NCI-H1105 (cell line): ENCODE data around the gene EGFL7.
A peak's percentile ranks its signal among the peaks of the same experiment; 100 is the strongest.
"Not testable (repeated sequence)": the region's sequence is repeated elsewhere in the genome, so short reads cannot be mapped to it uniquely, and the experiment has no call there.

Source experiments
- DNase-seq: peaks from one replicate; lab custom pipeline; 2025; lab: John Stamatoyannopoulos, UW

Gene EGFL7

GRCh38 chr9:136698635-136699246 is 36.0 kb downstream of the EGFL7 start:
- DNase-seq, result no peak

DNA sequence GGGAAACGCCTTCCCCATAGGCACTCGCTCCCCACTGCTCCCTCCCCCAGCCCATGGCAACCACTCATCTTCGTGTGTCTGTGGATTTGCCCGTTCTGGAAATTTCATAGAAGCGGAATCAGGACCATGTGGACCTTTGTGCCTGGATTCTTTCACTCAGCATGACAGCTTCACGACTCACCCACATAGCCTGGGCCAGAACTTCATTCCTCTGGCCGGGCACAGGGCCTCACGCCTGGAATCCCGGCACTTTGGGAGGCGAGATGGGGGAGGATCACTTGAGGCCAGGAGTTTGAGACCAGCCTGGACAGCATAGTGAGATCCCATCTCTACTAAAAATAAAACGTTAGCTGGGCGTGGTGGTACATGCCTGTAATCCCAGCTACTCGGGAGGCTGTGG is 37.6 kb downstream of the EGFL7 start:
- DNase-seq, result no peak

- DNase-seq, result no peak
Observed at GRCh38 chr9:136700959-136701667, 38.4 kb downstream of the EGFL7 start.

GRCh38 chr9:136701668-136702053 is 38.9 kb downstream of the EGFL7 start:
- no peak for DNase-seq

- no peak for DNase-seq
Observed at GRCh38 chr9:136703276-136703860, 40.7 kb downstream of the EGFL7 start.

GRCh38 chr9:136704741-136705140 is 42.0 kb downstream of the EGFL7 start:
- DNase-seq, result not testable (repeated sequence)

- no peak for DNase-seq
Observed at GRCh38 chr9:136705564-136705963, 42.8 kb downstream of the EGFL7 start.

GRCh38 chr9:136707011-136707410 is 44.3 kb downstream of the EGFL7 start:
- DNase-seq, result no peak

- DNase-seq, result no peak
Observed at GRCh38 chr9:136707849-136708517, 45.3 kb downstream of the EGFL7 start.

GRCh38 chr9:136709454-136710109 is 46.9 kb downstream of the EGFL7 start:
- DNase-seq, result no peak

GRCh38 chr9:136710543-136710942 is 47.8 kb downstream of the EGFL7 start:
- DNase-seq, result no peak

DNA sequence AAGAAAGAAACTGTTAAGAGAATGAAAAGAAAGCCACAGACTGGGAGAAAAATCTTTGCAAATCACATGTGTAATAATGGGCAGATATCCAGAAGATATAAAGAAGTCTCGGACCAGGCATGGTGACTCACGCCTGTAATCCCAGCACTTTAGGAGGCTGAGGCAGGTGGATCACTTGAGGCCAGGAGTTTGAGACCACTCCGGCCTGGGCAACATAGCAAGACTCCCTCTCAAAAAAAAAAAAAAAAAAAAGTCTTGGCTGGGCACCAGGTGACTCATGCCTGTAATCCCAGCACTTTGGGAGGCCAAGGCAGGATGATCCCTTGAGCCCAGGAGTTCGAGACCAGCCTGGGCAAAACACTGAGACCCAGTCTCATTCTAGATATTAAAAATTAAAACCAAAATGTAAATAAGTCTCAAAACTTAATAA is 48.5 kb downstream of the EGFL7 start:
- not testable (repeated sequence) for DNase-seq

DNA sequence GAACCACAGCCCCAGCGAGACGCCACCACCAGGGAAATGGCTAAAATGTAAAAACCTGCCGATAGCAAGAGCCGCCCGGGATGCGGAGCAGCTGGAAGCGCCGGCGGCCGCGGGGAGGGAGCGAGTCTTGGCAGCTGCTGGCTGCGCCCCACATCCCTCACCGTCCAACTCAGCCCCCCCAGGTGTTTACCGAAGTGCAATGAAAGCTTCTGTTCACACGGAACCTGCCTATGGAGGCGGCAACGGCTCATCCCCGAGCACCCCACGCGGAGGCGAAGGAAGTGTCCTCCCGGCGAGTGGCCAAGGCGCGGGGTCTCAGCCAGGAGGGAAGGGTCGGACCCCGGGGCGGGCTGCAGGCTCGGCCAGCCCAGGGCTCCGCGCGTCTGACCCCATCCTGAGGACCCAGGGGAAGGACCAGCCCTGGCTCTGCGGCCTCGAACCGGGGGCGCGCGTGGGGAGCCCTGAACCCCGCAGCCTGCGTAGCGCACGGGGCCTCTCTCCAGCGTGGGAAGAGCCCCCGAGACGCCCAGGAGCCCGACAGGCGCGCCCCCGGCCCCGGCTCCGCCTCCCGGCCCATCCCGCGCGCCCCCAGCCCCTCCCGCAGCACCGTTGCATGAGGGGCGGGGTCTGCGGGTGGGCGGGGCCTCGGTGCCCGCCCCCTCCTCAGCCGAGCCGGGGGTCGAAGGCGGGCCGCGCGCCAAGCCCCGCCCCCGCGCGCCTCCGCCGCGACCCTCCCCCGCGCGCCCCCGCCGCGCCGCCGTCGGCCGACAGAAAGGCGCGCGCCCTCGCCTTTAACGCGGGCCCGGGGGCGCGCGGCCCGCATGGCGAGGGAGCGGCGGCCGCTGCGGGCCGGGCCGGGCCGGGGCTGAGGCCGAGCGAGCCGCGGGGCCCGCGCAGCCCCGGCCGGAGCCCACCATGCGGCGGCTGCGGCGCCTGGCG is 49.3 kb downstream of the EGFL7 start, which contains the start of gene DIPK1B:
TSS of gene DIPK1B (plus strand) at position 822 of the 939 bp plus-strand sequence. CDS start at position 916, 94 bp downstream.
- DNase-seq, result peak; percentile 60

DNA sequence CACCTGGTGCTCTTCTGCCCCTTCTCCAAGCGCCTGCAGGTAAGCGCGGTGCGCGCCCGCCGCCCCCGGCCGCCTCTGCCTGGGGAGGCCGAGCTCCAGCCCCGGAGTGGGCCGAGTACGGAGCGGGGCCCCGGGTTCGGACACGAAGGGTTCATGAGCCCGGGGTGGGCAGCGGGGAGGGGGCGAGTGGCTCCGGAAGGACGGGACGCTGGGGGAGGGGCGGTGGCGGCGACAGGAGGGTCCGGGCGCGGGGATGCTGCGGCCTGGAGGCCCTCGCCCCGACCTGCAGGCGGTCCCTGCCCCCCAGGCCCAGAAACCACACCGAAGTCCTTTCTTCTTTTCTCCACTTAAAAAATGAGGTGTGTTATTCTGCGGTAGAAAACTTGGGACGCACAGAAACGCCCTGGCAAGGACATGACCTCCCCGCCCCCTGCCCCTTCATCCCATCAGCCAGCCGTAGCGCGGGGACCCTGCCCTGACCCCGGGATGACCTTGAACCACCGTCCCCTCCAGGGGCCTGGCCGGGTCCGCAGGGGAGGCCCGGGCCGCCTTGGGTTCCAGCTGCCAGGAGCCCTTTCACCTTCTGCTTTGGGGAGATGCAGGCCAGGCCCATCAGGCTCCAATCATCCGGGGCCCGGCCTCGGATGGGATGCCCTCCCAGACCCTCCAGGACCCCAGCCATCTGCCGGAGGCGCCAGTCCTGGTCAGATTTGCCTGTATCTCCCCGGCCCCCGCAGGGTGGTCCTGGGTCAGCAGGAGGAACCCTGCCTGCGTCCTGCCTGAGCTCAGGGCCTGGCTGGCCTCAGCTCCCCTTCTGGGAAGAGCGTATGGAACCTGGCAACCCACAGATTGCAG is 50.2 kb downstream of the EGFL7 start:
- DNase-seq, result no peak

GRCh38 chr9:136713550-136713949 is 50.8 kb downstream of the EGFL7 start:
- DNase-seq, result peak; percentile 35

DNA sequence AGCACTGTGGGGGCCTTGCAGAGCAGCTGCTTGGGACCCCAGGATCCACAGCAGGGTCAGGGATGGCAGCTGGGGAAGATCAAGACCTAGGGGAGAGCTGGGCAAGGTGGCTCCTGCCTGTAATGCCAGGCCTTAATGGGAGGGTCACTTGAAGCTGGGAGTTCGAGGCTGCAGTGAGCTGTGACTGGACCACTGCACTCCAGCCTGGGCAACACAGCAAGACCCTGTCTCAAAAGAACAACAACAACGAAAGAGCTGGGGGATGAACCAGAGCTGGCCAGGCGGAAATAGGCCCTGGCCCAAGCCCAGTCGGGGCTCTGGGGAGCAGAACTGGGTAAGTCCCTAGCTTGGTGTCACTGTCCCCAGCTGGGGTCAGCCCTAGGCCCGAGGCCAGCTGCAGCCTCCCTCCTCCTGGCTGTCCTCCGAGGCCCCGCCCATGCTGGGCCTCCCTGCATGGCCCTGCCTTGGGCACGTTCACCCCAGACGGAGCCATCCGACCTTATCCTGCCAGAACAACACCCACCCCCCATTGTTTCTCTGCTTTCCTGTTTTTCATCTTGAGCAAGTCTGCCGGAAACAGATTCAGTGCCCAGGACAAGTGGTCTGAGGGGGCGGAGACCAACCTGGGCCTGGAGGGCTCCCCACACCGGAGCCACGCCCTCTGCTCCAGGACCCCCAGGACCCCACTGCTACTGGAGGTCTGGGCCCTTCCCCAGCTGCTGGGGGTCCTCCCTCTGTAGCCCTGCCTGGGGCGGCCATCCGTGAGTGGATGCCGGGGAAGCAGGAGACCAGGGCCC is 51.6 kb downstream of the EGFL7 start:
- no peak for DNase-seq

DNA sequence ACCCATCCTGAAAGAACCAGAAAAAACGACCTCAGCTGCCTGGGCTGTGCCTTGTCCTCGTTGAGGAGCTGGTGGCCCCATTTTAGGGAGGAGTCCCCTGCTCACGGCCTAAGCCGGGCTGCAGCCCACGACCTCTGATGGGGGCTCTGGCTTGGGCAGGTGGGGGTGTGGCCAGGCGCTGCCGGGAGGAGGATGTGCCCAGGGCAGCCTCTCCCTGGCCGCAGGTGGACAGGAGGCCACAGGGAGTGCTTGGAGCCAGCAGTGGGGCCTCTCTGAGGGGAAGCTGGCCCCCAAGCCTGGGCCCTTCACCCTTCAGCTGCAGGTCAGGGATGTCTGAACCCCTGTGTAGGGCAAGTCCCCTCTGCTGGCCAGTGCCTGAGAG is 52.2 kb downstream of the EGFL7 start:
- no peak for DNase-seq

DNA sequence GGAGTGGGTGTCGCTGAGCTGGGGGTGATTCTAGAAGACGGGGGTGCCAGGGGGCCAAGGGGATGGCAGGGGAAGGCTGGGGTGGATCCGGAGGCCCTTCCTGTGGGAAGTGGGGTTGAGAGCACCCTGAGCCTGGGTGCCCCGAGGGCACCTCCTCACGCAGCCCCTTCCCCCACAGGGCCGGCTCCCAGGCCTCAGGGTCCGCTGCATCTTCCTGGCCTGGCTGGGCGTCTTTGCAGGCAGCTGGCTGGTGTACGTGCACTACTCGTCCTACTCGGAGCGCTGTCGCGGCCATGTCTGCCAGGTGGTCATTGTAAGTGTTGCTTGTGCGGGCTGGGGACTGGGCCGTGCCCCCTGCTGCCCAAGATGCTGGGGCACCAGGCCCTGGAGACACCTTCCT is 54.7 kb downstream of the EGFL7 start:
- DNase-seq, result no peak
